HG03060 (cell line): ENCODE data around the gene PDIA2.

ENCODE experiments used
- ATAC-seq: cut with Tn5 transposase; IDR thresholded peaks from one replicate; pipeline ENCODE4 v1.9.1; 2021; ENCODE audit warnings: low read depth, moderate number of reproducible peaks; ENCODE audit not compliant: unreplicated experiment

PDIA2 gene

DNA sequence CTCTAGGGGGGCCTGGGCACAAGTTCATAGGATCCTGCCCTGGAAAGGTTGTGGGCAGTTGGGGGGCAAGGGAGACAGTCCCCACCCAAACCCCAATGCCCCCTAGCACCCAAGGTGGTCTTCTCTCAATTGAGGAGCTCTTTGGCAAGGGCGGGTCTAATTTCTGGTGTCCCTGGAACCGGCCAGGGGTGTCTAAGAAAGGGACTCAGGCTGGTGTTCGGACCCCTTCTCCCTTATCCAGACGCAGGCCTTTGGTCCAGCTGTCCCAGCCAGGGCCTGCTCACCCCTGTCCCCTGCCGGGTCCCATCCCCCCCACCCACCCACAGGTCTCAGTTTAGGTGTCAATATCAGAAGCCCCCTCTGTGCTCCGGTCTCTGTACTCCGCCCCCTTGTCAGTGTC is 3.4 kb upstream of the PDIA2 start:
- ATAC-seq, result no peak

- no peak for ATAC-seq
These were observed 2.9 kb upstream of the PDIA2 start for GRCh38 chr16:280005-280460.

GRCh38 chr16:280552-280951 is 2.4 kb upstream of the PDIA2 start, which contains the start of gene ARHGDIG:
Gene ARHGDIG (plus strand): TSS chr16:280591. CDS start chr16:280681, 90 bp downstream.
- ATAC-seq, result no peak

DNA sequence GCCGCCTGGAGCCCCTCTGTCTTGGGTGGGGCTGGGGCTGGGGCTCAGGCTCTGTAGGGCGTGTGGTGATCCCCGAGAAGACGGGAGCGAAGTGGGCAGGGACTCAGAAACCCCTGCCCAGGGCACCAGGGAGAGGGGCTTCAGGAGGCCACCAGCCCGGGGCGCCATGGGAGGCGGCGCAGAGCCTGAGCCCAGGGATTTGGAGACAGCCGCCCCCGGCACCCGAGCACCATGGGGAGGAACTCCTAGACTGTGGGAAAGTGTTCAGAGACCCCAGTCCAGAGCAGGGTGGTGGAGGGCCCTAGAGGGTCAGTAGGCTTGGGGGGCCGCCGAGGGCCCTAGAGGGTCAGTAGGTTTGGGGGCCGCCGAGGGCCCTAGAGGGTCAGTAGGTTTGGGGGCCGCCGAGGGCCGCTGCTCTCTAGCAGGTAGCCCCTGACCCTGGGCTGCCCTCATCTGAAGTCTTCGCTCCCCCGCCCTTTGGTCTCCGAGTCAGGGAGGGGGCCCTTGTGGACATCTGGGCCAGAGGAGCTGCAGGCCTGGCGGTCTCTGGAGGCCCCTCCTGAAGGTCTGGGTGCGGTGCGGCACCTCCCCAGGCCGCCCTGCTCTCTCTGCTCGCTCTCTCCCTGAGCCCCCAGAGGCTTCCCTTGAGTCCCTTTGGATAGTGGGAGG is 1.8 kb upstream of the PDIA2 start:
- no peak for ATAC-seq

- ATAC-seq, result no peak
These were observed 1.2 kb upstream of the PDIA2 start for GRCh38 chr16:281660-282255.

- ATAC-seq, result no peak
These were observed 473 bp upstream of the PDIA2 start for GRCh38 chr16:282491-282890.

- no peak for ATAC-seq
These were observed 1.5 kb downstream of the PDIA2 start for GRCh38 chr16:284204-285120.

DNA sequence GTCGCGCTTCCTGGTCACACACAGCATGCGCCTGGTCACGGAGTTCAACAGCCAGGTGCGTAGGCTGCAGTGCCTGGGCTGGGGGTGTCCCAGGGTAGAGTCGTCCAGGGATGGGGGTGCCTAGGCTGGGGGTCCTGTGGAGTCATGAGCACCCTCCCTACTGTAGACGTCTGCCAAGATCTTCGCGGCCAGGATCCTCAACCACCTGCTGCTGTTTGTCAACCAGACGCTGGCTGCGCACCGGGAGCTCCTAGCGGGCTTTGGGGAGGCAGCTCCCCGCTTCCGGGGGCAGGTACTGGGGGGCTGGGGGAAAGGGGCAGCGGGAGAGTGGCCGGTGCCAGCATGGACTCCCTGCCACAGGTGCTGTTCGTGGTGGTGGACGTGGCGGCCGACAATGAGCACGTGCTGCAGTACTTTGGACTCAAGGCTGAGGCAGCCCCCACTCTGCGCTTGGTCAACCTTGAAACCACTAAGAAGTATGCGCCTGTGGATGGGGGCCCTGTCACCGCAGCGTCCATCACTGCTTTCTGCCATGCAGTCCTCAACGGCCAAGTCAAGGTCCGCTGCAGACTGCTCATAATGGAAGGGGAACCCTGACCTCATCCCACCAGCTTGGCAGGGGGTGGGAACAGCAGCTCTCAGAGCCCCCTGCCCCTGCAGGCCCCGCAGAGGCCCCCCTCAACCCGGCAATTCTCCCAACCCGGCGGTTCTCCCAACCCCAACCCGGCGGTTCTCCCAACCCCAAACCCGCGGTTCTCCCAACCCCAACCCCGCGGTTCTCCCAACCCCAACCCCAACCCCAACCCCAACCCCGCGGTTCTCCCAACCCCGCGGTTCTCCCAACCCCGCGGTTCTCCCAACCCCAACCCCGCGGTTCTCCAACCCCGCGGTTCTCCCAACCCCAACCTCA is 2.4 kb downstream of the PDIA2 start:
- ATAC-seq, result no peak

GRCh38 chr16:286491-287297 is 3.7 kb downstream of the PDIA2 start:
- ATAC-seq, result no peak

- no peak for ATAC-seq
These were observed 4.4 kb downstream of the PDIA2 start for GRCh38 chr16:287298-287811.

- no peak for ATAC-seq
These were observed 5.3 kb downstream of the PDIA2 start for GRCh38 chr16:287981-288920.

GRCh38 chr16:289395-289997 is 6.5 kb downstream of the PDIA2 start:
- ATAC-seq, result no peak

GRCh38 chr16:290015-290680 is 7.2 kb downstream of the PDIA2 start:
- ATAC-seq, result no peak

- ATAC-seq, result no peak
These were observed 7.9 kb downstream of the PDIA2 start for GRCh38 chr16:290681-291405.

DNA sequence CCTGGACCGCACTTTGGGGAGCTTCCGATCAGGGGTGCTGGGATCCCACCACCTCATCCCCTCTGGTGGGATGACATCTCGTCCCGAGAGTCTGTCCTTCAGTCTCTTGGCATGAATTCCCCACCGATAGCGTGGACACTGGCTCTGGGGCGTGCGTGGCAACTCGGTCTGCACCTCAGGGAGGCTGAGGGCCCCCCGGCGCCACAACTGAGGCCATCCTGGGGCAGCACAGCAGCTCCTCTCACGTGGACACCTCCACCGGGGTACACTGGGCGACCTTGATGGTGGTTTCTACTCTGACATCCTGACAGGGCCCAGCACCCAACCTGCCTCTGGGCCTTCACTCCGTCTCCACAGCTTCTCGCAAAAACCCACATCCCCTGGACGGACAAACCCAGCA is 8.6 kb downstream of the PDIA2 start:
- ATAC-seq, result no peak

DNA sequence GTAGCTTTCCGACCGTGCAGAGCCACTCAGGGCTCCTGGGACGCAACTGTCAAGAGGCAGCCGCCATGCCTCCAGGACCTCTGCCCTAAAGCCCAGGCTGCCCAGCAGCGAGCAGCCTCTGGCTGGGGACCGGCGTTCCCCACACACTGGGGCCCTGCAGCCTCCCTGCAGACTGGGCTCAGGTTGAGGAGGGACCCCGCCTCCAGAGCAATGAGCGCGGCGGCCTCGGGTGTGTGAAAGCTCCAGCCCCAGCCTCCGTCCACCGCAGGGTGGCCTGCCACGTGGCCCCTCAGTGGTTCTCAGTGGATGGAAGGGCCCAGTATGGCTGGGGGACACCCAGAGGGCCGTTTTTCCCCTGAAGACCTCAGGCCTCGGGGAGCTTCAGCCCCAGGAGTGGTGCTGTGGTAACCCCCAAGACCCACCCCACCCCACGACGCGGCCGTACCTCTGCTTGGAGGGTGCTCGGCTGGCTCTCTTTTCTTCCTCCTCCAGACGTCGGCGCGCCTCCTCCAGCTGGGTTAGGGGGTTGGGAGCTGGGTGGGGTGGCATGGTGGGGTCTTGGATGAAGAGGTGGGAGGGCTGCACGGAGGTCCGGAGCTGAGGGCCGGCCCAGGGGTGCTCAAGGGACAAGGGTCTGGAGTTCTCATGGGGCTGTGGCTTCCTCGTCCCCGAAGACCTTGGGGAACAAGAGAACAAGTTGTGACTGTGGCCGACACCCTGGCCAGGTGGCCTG is 10.2 kb downstream of the PDIA2 start:
- no peak for ATAC-seq
